HG03095 (cell line): ENCODE results near the gene PPP1R14D.

ENCODE experiments used
- ATAC-seq: cut with Tn5 transposase; IDR thresholded peaks from one replicate; pipeline ENCODE4 v1.9.1; 2021; ENCODE audit warnings: moderate library complexity; ENCODE audit not compliant: unreplicated experiment

Gene PPP1R14D

DNA sequence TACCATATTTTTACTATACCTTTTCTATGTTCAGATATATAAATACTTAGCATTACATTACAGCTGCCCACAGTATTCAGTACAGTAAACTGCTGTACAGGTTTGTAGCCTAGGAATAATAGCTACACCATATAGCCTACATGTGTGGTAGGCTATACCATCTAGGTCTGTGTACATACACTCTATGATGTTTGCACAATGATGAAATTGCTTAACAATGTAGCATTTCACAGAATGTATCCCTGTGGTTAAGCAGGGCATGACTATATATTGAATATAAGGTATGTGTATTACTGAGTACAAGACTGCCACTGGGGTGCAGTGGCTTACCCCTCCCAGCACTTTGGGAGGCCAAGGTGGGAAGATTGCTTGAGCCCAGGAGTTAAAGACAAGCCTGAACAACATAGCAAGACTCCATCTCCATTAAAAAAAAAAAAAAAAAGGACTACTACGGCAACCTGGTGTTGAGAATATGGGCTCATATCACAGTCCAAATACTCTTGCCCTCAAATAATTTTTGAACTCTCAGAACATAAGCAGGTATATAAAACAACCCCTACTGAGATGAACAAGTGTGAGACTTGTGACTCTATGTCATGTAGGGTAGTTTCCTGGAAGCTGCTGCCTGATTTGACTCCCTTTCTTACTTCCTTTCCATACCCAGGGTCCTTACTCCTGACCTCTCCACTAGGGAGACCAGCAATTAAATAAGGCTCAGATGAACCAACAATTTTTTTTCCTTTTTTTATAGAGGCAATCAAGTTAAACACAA lies 4.8 kb downstream of the PPP1R14D start:
- no peak for ATAC-seq

DNA sequence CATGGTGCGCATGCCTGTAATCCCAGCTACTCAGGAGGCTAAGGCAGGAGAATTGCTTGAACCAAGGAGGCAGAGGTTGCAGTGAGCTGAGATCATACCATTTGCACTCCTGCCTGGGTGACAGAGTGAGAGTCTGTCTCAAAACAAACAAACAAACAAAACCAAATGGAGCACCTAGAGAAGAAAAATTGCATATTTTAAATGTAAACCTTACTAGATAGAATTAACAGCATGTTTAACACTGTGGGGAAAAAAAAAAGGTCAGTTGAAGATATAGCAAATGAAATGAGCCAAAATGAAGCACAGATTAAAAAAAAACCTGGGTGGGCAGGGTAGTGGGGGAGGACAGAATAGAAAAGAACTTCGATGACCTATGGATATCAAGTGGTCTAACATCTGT lies 7.3 kb downstream of the PPP1R14D start:
- no peak for ATAC-seq

DNA sequence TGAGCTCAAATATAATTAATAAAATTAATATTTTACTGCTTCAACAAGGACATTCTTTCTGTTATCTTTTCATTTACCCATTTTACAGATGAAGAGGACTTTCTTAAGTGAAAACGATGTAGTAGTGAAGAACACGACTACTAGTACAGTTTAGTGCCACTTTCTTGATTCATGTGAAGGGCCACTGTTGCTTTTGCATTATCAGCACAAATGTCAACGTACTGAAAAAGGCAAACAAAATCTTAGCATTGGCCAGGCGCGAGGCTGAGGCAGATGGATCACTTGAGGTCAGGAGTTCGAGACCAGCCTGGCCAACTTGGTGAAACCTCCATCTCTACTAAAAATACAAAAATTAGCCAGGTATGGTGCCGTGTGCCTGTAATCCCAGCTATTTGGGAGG lies 9.5 kb downstream of the PPP1R14D start:
- ATAC-seq: no peak

DNA sequence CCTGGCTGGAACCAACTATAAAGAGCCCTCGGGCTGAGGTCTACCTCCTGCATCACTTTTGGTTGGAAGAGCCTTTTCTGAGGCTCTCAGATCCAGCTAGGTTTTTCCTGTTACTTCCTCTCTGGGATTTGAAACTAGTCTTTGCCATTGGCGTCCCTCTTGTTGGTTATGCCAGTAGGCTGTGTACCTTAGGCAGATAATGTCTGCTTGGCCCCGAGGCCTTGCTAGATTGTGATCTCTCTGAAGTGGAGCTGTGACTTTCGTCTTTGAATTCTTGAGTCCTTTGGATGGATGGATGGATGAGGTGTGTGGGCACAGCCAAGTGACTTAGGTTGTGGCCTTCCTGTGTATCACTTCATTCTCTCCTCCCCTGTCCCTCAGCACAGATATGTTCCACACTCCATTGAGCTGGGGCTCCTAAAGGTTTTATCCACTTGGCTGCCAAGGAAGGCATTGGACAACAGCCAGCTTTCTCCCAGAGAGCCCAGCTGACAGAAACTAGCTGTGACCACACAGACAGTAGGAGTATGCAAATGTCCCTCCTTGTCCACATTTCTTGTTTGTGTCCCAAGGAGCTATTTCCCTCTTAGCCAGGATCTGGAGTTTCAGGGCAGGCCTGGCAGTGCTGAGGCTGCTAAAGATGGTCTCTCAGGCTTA lies 13.3 kb downstream of the PPP1R14D start:
- ATAC-seq: no peak

DNA sequence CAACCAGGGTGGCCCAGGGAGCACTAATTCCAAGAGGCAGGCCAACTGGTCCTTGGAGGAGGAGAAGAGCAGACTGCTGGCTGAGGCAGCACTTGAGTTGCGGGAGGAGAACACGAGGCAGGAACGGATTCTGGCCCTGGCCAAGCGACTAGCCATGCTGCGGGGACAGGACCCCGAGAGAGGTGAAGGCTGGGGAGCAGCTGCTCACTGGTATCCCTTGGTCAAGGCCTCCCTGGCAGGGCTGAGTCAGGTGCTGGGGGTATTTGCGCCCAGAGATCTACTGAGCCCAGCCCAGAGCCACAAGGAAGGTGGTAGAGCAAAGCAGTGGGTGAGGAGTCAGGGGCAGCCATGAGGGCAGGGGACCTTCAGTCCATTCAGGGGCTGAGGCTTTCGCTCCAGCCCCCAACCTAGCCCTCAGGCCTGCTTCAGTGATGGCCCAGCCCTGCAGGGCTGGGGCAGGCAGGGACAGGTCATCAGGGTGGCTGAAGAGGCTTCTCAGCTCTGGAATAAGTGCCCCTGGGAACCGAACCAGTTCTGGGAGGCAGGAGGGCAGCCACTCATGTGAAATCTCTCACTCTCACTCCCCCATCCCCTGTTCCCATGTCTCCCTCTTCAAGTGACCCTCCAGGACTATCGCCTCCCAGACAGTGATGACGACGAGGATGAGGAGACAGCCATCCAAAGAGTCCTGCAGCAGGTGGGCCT lies 15.6 kb downstream of the PPP1R14D start:
- ATAC-seq: no peak

DNA sequence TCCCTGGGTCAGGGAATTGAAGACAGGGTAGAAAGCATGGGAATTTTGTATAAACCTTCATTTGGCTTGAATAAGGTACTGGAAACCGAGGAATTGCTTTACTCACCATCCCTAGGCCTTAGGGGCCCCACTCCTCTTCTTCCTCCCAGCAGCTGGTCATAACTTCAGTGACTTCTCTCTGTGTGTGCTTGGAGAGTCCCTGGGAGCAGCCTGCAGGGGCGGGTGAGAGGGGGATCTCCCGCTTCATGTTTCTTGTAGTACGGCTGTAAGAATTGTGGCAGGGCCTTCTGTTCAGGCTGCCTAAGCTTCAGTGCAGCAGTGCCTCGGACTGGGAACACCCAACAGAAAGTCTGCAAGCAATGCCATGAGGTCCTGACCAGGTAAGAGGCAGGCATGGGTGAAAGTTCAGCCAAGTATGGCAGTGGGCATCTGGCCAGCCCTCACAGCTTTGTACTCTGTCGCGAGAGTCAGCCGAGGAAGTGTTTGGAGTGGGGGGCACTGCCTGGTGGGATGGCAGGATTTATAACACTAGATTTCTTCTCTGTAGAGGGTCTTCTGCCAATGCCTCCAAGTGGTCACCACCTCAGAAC lies 19.6 kb downstream of the PPP1R14D start:
- ATAC-seq: no peak

DNA sequence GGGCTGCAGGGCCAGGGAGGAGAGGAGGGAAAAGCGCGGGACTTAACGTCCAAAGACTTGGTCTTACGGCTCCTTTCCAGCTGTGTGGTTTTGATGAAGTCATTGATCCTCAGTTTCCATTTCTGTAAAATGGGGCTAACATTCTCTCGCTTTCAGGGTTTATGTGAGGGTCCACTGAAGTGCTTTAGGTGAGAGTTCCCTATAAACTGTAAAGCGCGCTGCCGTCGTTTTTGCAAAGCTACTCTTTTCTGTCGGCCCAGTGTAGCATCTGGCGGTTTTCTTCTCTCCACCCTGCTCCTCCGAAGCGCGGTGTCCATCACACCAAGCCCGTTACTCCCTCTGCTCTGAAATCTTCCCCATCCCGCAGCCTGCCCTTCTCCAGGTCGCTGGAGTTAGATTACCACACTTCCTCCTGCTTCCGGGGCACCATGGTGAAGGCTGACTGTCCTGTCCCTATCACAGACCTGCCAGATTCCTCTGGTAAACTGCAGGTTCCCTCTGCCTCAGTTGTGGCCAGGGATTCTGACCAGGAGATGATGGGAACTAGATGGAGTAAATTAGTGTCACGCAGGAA lies 20.5 kb downstream of the PPP1R14D start:
- ATAC-seq: no peak

DNA sequence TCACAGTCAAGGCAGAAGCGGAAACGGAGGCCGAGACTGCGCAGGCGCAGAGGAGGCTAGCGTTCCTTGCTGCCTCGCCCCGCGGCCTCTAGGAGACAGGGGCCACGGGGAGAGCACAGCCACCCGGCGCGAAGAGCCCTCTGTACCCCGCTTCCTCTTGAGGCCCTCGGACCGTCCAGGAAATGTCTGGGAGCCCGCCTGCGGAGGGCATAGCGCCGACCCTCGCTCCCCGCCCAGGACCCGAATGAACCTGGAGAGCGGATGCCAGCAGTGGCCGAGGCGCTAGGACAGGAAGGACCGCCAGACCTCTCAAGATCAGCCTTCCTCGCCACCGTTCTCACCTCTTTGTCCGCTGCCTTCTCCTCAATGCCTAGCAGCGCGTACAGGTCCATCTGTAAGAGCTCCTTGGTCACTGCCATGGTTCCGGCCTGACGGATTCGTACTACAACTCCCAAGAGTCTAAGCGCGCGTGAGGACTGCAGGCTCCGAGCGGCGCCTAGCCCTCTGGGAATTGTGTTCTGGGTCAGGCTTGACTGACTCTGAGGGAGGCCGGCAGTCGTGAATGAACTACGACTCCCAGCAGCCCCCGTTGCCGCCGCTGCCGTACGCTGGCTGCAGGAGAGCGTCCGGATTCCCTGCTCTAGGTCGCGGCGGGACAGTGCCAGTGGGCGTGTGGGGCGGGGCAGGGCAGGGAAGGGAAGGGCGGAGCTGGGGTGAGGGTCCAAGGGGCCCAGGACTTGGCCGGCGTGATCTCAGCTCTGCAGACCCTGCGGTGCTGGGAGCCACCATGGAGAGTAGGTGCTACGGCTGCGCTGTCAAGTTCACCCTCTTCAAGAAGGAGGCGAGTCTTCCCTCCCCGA lies 21.2 kb downstream of the PPP1R14D start, which contains the start of the genes DNAJC17 and ZFYVE19:
Gene DNAJC17 (minus strand): TSS at position 446 of the 860 bp plus-strand sequence. CDS start 27 bp downstream, at position 419.
Gene ZFYVE19 (plus strand): TSS at position 62 of the 860 bp plus-strand sequence. CDS start 501 bp downstream, at position 563.
- ATAC-seq: peak; percentile 94

DNA sequence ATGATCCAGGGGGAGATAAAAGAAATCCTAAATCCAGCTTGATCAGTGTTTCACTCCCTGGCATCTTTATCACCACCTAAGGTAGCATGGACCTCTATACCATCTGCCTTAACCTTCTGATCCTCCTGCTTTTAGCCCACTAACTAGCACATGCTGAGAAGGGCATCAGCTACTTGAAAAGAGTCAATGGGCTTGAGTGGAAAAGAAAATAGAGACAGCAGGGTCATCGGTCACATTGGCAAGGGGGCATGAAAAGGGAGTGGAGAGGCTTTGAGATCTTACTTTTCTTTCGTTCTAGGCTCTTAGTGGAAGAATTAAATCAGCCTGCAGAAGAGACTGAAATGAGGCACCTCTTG lies 21.9 kb downstream of the PPP1R14D start:
- ATAC-seq: no peak

DNA sequence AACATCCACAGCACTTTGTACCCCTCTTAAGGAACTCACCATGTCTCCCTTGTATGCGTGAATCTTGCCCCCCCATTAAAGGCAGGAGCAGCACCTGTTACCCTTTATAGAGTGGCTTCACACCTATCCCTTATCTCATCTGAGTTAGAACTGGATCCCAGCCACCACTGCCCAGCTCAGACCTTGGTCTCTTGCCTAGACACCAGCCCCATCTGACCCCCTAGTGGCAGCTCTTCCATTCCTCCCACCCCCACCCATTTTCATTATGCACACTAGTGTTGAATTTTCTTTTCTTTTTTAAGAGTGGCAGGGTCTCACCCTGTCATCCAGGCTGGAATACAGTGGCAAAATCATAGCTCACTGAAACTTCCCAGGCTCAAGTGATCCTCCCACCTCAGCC lies 24.8 kb downstream of the PPP1R14D start:
- ATAC-seq: no peak

DNA sequence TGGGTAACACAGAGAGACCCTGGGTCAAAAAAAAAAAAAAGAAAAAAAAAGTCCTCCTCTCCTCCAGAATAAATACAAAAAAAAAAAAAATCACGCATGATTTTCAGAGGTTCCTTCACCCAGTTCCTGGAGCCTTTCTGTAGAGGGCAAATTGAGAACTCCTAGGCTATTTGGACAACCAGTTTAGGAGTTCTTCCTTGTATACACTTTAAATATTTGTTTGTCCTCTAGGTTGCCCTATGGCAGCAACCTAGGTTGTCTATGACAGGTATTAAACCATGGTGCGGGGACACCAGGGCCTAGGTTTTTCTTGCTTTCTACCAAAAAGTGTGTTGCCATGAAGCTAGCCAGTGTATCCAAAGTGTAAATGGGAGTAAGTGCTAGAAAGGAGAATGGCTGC lies 25.4 kb downstream of the PPP1R14D start:
- no peak for ATAC-seq

DNA sequence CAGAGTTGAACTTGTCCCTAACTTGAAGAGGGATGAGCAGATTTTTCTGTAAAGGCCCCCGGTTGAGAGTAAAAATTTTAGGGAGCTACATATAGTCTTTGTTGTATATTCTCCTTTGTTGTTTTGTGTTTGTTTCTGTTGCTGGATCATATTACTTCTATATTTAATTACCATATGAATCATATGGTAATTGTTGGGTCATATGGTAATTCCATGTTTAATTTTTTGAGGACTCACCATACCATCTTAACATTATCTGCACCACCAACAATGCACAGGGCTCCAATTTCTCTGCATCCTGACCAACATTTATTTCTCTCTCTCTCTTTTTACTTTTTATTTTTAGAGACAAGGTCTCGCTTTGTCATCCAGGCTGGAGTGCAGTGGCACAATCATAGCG lies 29.0 kb downstream of the PPP1R14D start:
- no peak for ATAC-seq

DNA sequence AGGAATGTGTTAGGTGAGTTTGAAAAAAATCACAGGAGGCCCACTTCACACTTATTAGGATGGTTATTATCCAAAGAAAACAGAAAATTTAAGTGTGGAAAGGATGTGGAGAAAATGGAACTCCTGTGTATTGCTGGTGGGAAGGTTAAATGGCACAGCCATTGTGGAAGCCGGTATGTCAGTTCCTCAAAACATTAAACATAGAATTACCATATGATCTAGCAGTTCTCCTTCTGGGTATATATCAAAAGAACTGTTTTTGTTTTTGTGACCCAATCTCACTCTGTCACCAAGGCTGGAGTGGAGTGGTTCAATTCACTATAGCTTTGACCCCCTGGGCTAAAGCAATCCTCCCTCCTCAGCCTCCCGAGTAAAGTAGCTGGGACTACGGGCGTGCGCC lies 32.0 kb downstream of the PPP1R14D start:
- no peak for ATAC-seq

DNA sequence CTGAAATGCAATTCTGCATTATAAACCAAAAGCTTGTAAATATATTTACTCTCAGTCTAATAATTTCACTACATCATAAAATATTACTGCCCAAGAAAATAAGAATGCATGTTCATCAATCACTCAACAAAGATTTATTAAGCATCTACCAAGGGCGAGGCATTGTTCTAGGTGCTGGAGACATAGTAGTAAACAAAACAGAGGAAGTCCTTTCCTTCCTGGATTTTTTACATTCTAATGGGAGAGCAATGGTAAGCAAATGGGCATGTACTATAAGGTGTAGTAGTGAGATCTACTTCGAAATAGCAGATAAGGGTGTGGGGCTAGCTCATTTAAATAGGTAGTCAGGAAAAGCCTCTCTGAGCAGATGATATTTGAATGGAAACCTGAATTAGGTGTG lies 32.5 kb downstream of the PPP1R14D start:
- no peak for ATAC-seq

DNA sequence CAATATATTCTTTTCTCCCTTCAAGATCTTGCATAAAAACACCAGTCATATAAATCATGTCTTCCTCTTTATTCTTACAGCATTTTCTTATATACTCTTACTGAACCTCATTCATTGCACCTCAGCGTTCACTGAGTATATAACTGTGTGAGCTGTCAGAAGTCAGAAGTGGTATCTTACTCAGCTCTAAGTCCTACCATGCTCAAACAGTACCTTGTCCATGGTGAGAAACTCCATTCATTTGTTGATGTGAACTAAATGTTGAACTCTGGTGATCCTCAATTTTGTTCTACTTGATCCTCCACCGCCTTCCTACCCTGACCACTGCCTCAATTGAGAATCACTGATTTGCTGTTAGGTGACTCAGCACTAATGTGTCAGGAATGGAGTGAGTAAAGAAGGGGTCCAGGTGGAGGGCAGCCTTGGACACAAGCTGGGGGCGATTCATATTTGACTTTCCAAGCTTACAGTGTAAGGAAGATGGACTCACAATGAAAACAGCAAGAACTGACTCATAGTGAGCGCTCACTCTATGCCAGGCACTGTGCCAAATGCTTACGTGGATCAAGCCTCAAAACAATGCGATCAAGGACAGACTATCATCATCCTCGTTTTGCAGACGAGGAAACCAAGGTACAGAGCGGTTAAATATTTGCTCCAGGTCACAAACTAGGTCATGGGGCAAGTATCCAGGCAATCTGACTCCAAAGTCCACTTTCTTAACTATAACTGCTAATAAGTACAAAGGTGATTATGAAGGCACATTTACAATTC lies 35.1 kb downstream of the PPP1R14D start:
- ATAC-seq: no peak

DNA sequence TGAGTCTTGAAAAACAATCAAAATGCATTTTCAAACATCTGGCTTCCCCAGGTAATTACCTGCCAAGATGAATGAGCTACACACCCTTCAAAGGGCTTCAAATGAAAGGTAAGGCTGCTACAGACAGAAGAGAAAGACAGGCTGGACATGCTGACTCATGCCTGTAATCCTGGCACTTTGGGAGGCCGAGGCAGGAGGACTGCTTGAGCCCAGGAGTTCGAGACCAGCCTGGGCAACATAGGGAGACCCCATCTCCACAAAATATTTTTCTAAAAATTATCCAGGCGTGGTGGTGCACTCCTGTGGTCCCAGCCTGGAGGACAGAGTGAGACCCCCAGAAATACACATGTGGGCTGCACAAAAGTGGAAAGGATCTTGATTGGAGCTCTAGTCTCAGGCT lies 36.1 kb downstream of the PPP1R14D start:
- no peak for ATAC-seq

DNA sequence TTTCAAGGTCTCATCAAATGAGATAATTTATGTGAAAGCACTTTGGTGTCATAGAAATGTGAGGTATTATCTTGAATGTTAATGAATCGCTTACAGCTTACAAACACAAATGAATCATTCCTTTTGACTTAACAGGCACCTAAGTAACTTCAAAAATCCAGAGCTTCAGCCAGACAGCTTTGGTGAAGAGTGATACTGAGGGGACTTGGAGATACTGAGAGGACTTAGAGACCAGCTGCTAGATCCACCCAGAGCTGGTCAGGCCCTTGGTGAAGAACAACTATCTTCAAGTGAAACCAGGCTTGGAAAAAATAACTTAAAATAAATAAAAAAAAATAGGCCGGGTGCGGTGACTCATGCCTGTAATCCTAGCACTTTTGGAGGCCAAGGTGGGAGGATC lies 37.8 kb downstream of the PPP1R14D start:
- no peak for ATAC-seq

DNA sequence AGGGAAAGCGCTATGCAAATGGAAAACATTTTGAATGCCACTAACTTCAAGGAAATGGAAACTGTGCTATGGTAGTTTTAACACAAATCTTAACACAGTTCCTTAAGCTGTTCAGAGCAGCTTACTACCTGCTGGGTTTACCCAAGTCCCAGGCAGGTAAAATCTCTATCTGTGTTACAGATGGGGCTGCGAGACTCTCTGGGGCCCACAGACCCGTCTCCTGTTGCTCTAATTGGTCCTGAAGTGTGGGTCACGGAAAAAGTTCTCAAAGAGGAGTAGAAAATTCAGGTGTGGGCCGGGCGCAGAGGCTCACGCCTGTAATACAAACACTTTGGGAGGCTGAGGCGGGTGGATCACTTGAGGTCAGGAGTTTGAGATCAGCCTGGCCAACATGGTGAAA lies 38.5 kb downstream of the PPP1R14D start:
- ATAC-seq: no peak

DNA sequence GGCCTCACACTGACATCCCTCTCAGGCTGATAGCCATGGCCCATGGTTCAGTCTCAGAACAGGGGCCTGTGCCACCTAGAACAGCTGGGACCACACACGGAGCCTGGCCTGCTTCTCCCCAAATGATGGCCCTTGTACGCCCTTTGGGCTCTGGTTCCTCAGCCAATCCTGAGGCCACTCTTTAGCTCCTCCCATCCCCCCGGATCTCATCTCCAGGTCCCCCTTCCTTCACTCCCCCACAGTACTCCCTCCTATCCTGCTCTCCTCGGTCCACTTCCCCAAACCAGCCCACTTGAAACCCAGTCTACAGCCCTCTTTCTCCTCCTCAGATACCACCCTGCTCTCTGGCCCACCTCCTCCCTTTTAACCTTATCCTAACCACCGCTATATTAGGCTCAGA lies 39.4 kb downstream of the PPP1R14D start:
- no peak for ATAC-seq
